ENCODE data around the gene SLMAP.

DNA sequence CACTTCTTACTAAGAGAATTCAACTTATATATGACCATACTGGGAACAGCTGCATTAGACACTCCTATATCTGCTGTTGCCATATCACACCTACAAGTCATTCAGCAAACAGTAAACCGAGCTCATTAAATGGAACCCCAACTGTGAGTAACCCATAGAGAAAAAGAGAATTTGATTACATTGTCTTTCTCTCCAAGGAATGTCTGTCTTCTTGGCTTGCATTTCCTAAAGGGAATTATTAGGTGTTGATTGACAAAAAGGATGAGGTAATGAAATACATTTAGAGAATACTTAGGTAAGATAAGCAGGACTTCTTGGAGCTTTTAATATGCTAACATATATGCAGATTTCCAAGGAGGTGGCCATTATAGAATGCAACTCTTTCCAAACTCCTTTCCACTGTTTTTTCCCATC lies 76.8 kb downstream of the SLMAP start:
- TF ChIP-seq, protein P1, sequence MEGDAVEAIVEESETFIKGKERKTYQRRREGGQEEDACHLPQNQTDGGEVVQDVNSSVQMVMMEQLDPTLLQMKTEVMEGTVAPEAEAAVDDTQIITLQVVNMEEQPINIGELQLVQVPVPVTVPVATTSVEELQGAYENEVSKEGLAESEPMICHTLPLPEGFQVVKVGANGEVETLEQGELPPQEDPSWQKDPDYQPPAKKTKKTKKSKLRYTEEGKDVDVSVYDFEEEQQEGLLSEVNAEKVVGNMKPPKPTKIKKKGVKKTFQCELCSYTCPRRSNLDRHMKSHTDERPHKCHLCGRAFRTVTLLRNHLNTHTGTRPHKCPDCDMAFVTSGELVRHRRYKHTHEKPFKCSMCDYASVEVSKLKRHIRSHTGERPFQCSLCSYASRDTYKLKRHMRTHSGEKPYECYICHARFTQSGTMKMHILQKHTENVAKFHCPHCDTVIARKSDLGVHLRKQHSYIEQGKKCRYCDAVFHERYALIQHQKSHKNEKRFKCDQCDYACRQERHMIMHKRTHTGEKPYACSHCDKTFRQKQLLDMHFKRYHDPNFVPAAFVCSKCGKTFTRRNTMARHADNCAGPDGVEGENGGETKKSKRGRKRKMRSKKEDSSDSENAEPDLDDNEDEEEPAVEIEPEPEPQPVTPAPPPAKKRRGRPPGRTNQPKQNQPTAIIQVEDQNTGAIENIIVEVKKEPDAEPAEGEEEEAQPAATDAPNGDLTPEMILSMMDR (optimal IDR thresholded peaks at IDR 0.05 in 1 of 3, IDR thresholded peaks at IDR 0.05 in 1 of 3, conservative IDR thresholded peaks at IDR 0.05 in 1 of 3; ENCODE audit: extremely low read depth in 1 of 3, insufficient read depth in 2 of 3, low read length in 3 of 3): no peak
- TF ChIP-seq EZH2 (IDR thresholded peaks at IDR 0.05; ENCODE audit: low read length): no peak
